ENCODE data around the gene INTS2. TPM values are rescaled to one million over a fixed set of nuclear protein-coding genes. Genes with fewer than 3 reads are reported as not detected.
"Not testable (repeated sequence)": the region's sequence is repeated elsewhere in the genome, so short reads cannot be mapped to it uniquely, and the experiment has no call there.

The INTS2 gene
- total RNA-seq, 1 donor from 2014 or later, result 4.6 TPM

GRCh38 chr17:61894310-61894709, 33.5 kb downstream of the INTS2 start:
- not testable (repeated sequence) for ATAC-seq; DNase-seq (ENCODE audit: low spot score)

- not testable (repeated sequence) for DNase-seq (ENCODE audit: low spot score); ATAC-seq
Observed at GRCh38 chr17:61887733-61888132, 40.0 kb downstream of the INTS2 start.

GRCh38 chr17:61885865-61886264, 41.9 kb downstream of the INTS2 start:
- ATAC-seq, result not testable (repeated sequence)

GRCh38 chr17:61884864-61885263, 42.9 kb downstream of the INTS2 start:
- ATAC-seq (no peak), DNase-seq (ENCODE audit: low spot score) (no peak)

More at GRCh38 chr17:61885865-61886264, 41.9 kb downstream of the INTS2 start:
- not testable (repeated sequence) for DNase-seq (ENCODE audit: low spot score)

GRCh38 chr17:61880589-61881102, 47.1 kb downstream of the INTS2 start:
- no peak for ATAC-seq
- no peak for DNase-seq (ENCODE audit: low spot score)

- ATAC-seq, result no peak
- no peak for DNase-seq (ENCODE audit: low spot score)
Observed at GRCh38 chr17:61878984-61879612, 48.7 kb downstream of the INTS2 start.

- DNase-seq (ENCODE audit: low spot score) (no peak), ATAC-seq (no peak)
Observed at GRCh38 chr17:61878520-61878919, 49.3 kb downstream of the INTS2 start.

- DNase-seq (ENCODE audit: low spot score) (no peak), ATAC-seq (no peak)
Observed at GRCh38 chr17:61877837-61878236, 49.9 kb downstream of the INTS2 start.

- DNase-seq (ENCODE audit: low spot score) (no peak), ATAC-seq (no peak)
Observed at GRCh38 chr17:61875804-61876203, 52.0 kb downstream of the INTS2 start.

- DNase-seq (ENCODE audit: low spot score), result no peak
- no peak for ATAC-seq
Observed at GRCh38 chr17:61875285-61875684, 52.5 kb downstream of the INTS2 start.

GRCh38 chr17:61874075-61874474, 53.7 kb downstream of the INTS2 start:
- DNase-seq (ENCODE audit: low spot score), result no peak
- no peak for ATAC-seq

- no peak for DNase-seq (ENCODE audit: low spot score)
- ATAC-seq, result no peak
Observed at GRCh38 chr17:61872099-61872498, 55.7 kb downstream of the INTS2 start.

- DNase-seq (ENCODE audit: low spot score), result no peak
- ATAC-seq, result no peak
Observed at GRCh38 chr17:61869138-61869537, 58.6 kb downstream of the INTS2 start.

GRCh38 chr17:61868074-61868473, 59.7 kb downstream of the INTS2 start:
- ATAC-seq (no peak), DNase-seq (ENCODE audit: low spot score) (no peak)

- ATAC-seq, result no peak
- DNase-seq (ENCODE audit: low spot score), result no peak
Observed at GRCh38 chr17:61867033-61867432, 60.7 kb downstream of the INTS2 start.

GRCh38 chr17:61863801-61864126, 64.0 kb downstream of the INTS2 start:
- ATAC-seq (peak; percentile 39), DNase-seq (ENCODE audit: low spot score) (no peak)

- ATAC-seq (peak; percentile 97), DNase-seq (ENCODE audit: low spot score) (peak; percentile 91)
Observed at GRCh38 chr17:61862975-61863800, 64.6 kb downstream of the INTS2 start, which contains the start of gene BRIP1. TSS of gene BRIP1 (minus strand) at chr17:61863528. CDS start at chr17:61861539, 1,989 bp downstream.

- ATAC-seq (no peak), DNase-seq (ENCODE audit: low spot score) (no peak)
Observed at GRCh38 chr17:61862105-61862574, 65.6 kb downstream of the INTS2 start.

- ATAC-seq; DNase-seq (ENCODE audit: low spot score): not testable (repeated sequence)
Observed at GRCh38 chr17:61860397-61860796, 67.4 kb downstream of the INTS2 start.

GRCh38 chr17:61856035-61856434, 71.7 kb downstream of the INTS2 start:
- DNase-seq (ENCODE audit: low spot score) (no peak), ATAC-seq (no peak)

GRCh38 chr17:61852857-61853256, 74.9 kb downstream of the INTS2 start:
- no peak for ATAC-seq
- no peak for DNase-seq (ENCODE audit: low spot score)

GRCh38 chr17:61849674-61850073, 78.1 kb downstream of the INTS2 start:
- no peak for ATAC-seq

More at GRCh38 chr17:61849674-61850073, 78.1 kb downstream of the INTS2 start:
- DNase-seq (ENCODE audit: low spot score), result no peak
